Inflammatory macrophage treated with lipopolysaccharide for 1 hour (primary cell): ENCODE measurements around the gene RHOF.

Experiments used
- DNase-seq, 2 donors: peaks; one replicate each; pipeline ENCODE4 v3.0.0-alpha.2; 2020 to 2022

The RHOF gene

GRCh38 chr12:121740847-121741246 is 52.6 kb downstream of the RHOF start:
- DNase-seq: no peak

GRCh38 chr12:121738340-121738858 is 55.1 kb downstream of the RHOF start:
- no peak for DNase-seq

GRCh38 chr12:121733849-121734248 is 59.6 kb downstream of the RHOF start:
- DNase-seq: no peak

GRCh38 chr12:121731473-121731872 is 62.0 kb downstream of the RHOF start:
- DNase-seq: no peak

GRCh38 chr12:121729021-121729420 is 64.5 kb downstream of the RHOF start:
- no peak for DNase-seq
